ENCODE results near the gene C19orf12.

GRCh38 chr19:29675120-29675649 lies 39.9 kb downstream of the C19orf12 start:
- TF ChIP-seq CTCF (IDR thresholded peaks at IDR 0.05) (no peak), POLR2A (IDR thresholded peaks at IDR 0.05) (no peak)

Data from adrenal gland (tissue), 5 donors.